H1 (cell line): Measurements from ENCODE around the gene TTYH2. TPM values are rescaled to one million over a fixed set of nuclear protein-coding genes. Genes with fewer than 3 reads are reported as not detected.

Experiments
- CTCF ChIA-PET: fragments of 300-600 bp; sonication (Branson Sonifier 250); formaldehyde crosslinking; loops from one replicate; lab custom pipeline; 2021; ENCODE audit not compliant: partially characterized antibody; lab: Charles Lee
- POLR2A ChIA-PET: fragments of 300-600 bp; sonication (Branson Sonifier 250); formaldehyde crosslinking; loops from one replicate; lab custom pipeline; 2021; ENCODE audit warnings: inconsistent platforms; ENCODE audit not compliant: partially characterized antibody; lab: Charles Lee
- DNase-seq, 2 experiments: peaks; one replicate each; pipeline versions ENCODE4 v3.0.0 to v3.0.0-alpha.2; 2010 to 2022; ENCODE audit warnings: low spot score in 2 of 2, low read depth in 1 of 2, mixed read lengths in 1 of 2
- FAIRE-seq: peaks from 2 replicates; lab custom pipeline; 2011; peaks lifted over from hg19 to GRCh38; lab: Jason Lieb, UNC
- H2AFZ ChIP-seq: 2 replicates; pipeline ENCODE4 v1.8.1; 2012; ENCODE audit warnings: low read length, inconsistent platforms
- H2AK5ac ChIP-seq: 2 replicates; pipeline ENCODE4 v1.6.1; 2013; ENCODE audit warnings: low read depth, low read length
- H2BK120ac ChIP-seq: replicated peaks from 2 replicates; pipeline ENCODE3; 2013; ENCODE audit warnings: low read depth, low read length, inconsistent platforms
- H2BK12ac ChIP-seq: 2 replicates; pipeline ENCODE4 v1.6.1; 2013; ENCODE audit warnings: low read depth, low read length
- H2BK15ac ChIP-seq: 2 replicates; pipeline ENCODE4 v1.6.1; 2013; ENCODE audit warnings: low read length
- H2BK20ac ChIP-seq: 2 replicates; pipeline ENCODE4 v1.6.1; 2013; ENCODE audit warnings: low read length
- H2BK5ac ChIP-seq: 2 replicates; pipeline ENCODE4 v1.6.1; 2013; ENCODE audit warnings: low read depth, low read length
- H3K14ac ChIP-seq: 2 replicates; pipeline ENCODE4 v1.6.1; 2013; ENCODE audit warnings: inconsistent platforms; ENCODE audit not compliant: insufficient read length
- H3K18ac ChIP-seq: 2 replicates; pipeline ENCODE4 v1.6.1; 2013; ENCODE audit warnings: low read length; ENCODE audit errors: extremely low read depth
- H3K23ac ChIP-seq: 2 replicates; pipeline ENCODE4 v1.6.1; 2013; ENCODE audit warnings: inconsistent platforms; ENCODE audit not compliant: insufficient read length
- H3K23me2 ChIP-seq: 2 replicates; pipeline ENCODE4 v1.6.1; 2013; ENCODE audit warnings: low read depth, low read length
- H3K27ac ChIP-seq: 2 replicates; pipeline ENCODE4 v1.6.1; 2011; ENCODE audit warnings: low read depth, low read length, inconsistent platforms
- H3K27me3 ChIP-seq, 4 experiments: replicated peaks in 1 of 4; 1 replicate in 1 of 4; 2 replicates in 3 of 4; pipeline versions ENCODE4 v1.6.1 to v1.8.1; 2011 to 2013; ENCODE audit warnings: low read length in 3 of 4, mild to moderate bottlenecking in 3 of 4, inconsistent platforms in 2 of 4, mixed read lengths in 2 of 4, moderate library complexity in 1 of 4; ENCODE audit not compliant: control insufficient read depth in 3 of 4, insufficient read depth in 3 of 4; ENCODE audit errors: extremely low read depth in 1 of 4
- H3K36me3 ChIP-seq, 4 experiments: 2 replicates each; pipeline versions ENCODE4 v1.6.1 to v1.8.1; 2011 to 2013; ENCODE audit warnings: mild to moderate bottlenecking in 4 of 4, low read length in 3 of 4, moderate library complexity in 2 of 4, control low read depth in 1 of 4, inconsistent platforms in 1 of 4; ENCODE audit not compliant: insufficient read depth in 4 of 4, control insufficient read depth in 2 of 4
- H3K4ac ChIP-seq: replicated peaks from 2 replicates; pipeline ENCODE3; 2013; ENCODE audit warnings: low read length, low read depth, mixed read lengths, inconsistent platforms; ENCODE audit not compliant: insufficient read length
- H3K4me1 ChIP-seq, 4 experiments: replicated peaks in 1 of 4; 1 replicate in 1 of 4; 2 replicates in 3 of 4; pipeline versions ENCODE4 v1.6.1 to v1.8.1; 2011 to 2013; ENCODE audit warnings: low read length in 3 of 4, inconsistent platforms in 2 of 4, mixed read lengths in 1 of 4; ENCODE audit not compliant: insufficient read depth in 4 of 4, control insufficient read depth in 3 of 4
- H3K4me2 ChIP-seq, 2 experiments: 2 replicates each; pipeline versions ENCODE4 v1.6.1 to v1.8.1; 2011 to 2013; ENCODE audit warnings: low read depth in 2 of 2, low read length in 2 of 2, control low read depth in 1 of 2, inconsistent platforms in 1 of 2, mild to moderate bottlenecking in 1 of 2; ENCODE audit not compliant: insufficient read depth in 1 of 2
- H3K4me3 ChIP-seq, 4 experiments: fragments of 200-600, 300-600 bp in 1 of 4; sonication (generic), shearing (Covaris generic), sonication (Bioruptor Twin) in 1 of 4; 2 replicates each; pipeline versions ENCODE4 v1.5.1 to v1.8.1; 2011 to 2016; ENCODE audit warnings: low read length in 4 of 4, low read depth in 3 of 4, control low read depth in 2 of 4, inconsistent platforms in 2 of 4, mild to moderate bottlenecking in 2 of 4, mixed read lengths in 1 of 4, moderate library complexity in 1 of 4; ENCODE audit not compliant: insufficient read depth in 2 of 4; ENCODE audit errors: extremely low read depth in 1 of 4
- H3K56ac ChIP-seq: replicated peaks from 2 replicates; pipeline ENCODE3; 2013; ENCODE audit warnings: low read depth, mild to moderate bottlenecking, mixed read lengths, low read length, inconsistent platforms; ENCODE audit not compliant: insufficient read length
- H3K79me1 ChIP-seq: 2 replicates; pipeline ENCODE4 v1.6.1; 2013; ENCODE audit warnings: low read depth, low read length, control low read depth
- H3K79me2 ChIP-seq, 2 experiments: 2 replicates each; pipeline versions ENCODE4 v1.6.1 to v1.8.1; 2012 to 2013; ENCODE audit warnings: low read length in 2 of 2, mild to moderate bottlenecking in 2 of 2, inconsistent platforms in 1 of 2; ENCODE audit not compliant: insufficient read depth in 2 of 2, control insufficient read depth in 1 of 2
- H3K9ac ChIP-seq, 4 experiments: replicated peaks in 1 of 4; 1 replicate in 1 of 4; 2 replicates in 3 of 4; pipeline versions ENCODE4 v1.6.1 to v1.8.1; 2011 to 2013; ENCODE audit warnings: low read depth in 3 of 4, low read length in 3 of 4, control low read depth in 2 of 4, mild to moderate bottlenecking in 2 of 4, moderate library complexity in 2 of 4, inconsistent platforms in 1 of 4; ENCODE audit errors: extremely low read depth in 1 of 4
- H3K9me3 ChIP-seq, 2 experiments: 2 replicates each; pipeline versions ENCODE4 v1.6.1 to v1.8.1; 2012 to 2013; ENCODE audit warnings: mild to moderate bottlenecking in 2 of 2, moderate library complexity in 2 of 2, control low read depth in 1 of 2, inconsistent platforms in 1 of 2, low read depth in 1 of 2, low read length in 1 of 2, mixed read lengths in 1 of 2; ENCODE audit not compliant: insufficient read depth in 2 of 2
- H4K20me1 ChIP-seq, 2 experiments: replicated peaks in 1 of 2; 2 replicates each; pipeline versions ENCODE3 to v1.8.1; 2011 to 2013; ENCODE audit warnings: inconsistent platforms in 2 of 2, low read length in 2 of 2, mild to moderate bottlenecking in 1 of 2; ENCODE audit not compliant: insufficient read depth in 2 of 2, control insufficient read depth in 1 of 2
- H4K5ac ChIP-seq: 2 replicates; pipeline ENCODE4 v1.6.1; 2013; ENCODE audit warnings: low read length, low read depth, mixed read lengths, inconsistent platforms; ENCODE audit not compliant: insufficient read length
- H4K8ac ChIP-seq: 2 replicates; pipeline ENCODE4 v1.8.0; 2013; ENCODE audit warnings: mild to moderate bottlenecking, moderate library complexity, low read length, inconsistent platforms; ENCODE audit not compliant: insufficient read depth; ENCODE audit errors: extremely low read depth
- H4K91ac ChIP-seq: replicated peaks from 2 replicates; pipeline ENCODE3; 2013; ENCODE audit warnings: low read length, mixed read lengths, inconsistent platforms; ENCODE audit not compliant: insufficient read length
- BACH1 ChIP-seq: IDR thresholded peaks from 2 replicates; pipeline ENCODE4 v1.6.1; 2012; ENCODE audit warnings: low read length, improper control_type of control experiment
- CBX8 ChIP-seq: fragments of 300-800, 300-1000 bp; sonication (generic); IDR thresholded peaks from 2 replicates; pipeline ENCODE4 v1.7.1; 2016; ENCODE audit warnings: low read depth, low read length, borderline replicate concordance
- CHD2 ChIP-seq: IDR thresholded peaks from 2 replicates; pipeline ENCODE4 v1.6.1; 2012; ENCODE audit warnings: low read length, improper control_type of control experiment
- CREB1 ChIP-seq: IDR thresholded peaks from 2 replicates; pipeline ENCODE4 v1.6.1; 2012; ENCODE audit warnings: inconsistent platforms
- KDM1A ChIP-seq: fragments of 200-600, 300-600 bp; sonication (generic); IDR thresholded peaks from 2 replicates; pipeline ENCODE4 v1.7.1; 2016; ENCODE audit warnings: mild to moderate bottlenecking, low read length, borderline replicate concordance
- KDM5A ChIP-seq: fragments of 200-600 bp; IDR thresholded peaks from 2 replicates; pipeline ENCODE4 v1.7.1; 2012; ENCODE audit warnings: mild to moderate bottlenecking, low read length, inconsistent platforms, mixed read lengths
- MAX ChIP-seq: IDR thresholded peaks from 2 replicates; pipeline ENCODE4 v1.6.1; 2012; ENCODE audit warnings: inconsistent platforms
- RBBP5 ChIP-seq: IDR thresholded peaks from 2 replicates; pipeline ENCODE4 v1.7.1; 2012; ENCODE audit warnings: low read depth, mild to moderate bottlenecking, inconsistent platforms, low read length, moderate library complexity, borderline replicate concordance
- SRF ChIP-seq: IDR thresholded peaks from 2 replicates; pipeline ENCODE4 v1.6.1; 2011; ENCODE audit warnings: mild to moderate bottlenecking, low read depth, low read length, moderate library complexity
- TAF7 ChIP-seq: optimal IDR thresholded peaks from 2 replicates; pipeline ENCODE3; 2011; ENCODE audit warnings: low read depth, mild to moderate bottlenecking, inconsistent platforms, low read length, moderate library complexity, borderline replicate concordance
- WGBS, 2 experiments: shearing (Covaris generic) in 1 of 2; methylation state at CpG; one replicate each; pipeline versions ENCODE4 v1.1.6 to v1.1.7; 2013 to 2015; ENCODE audit warnings: low lambda C conversion rate in 2 of 2, mixed read lengths in 2 of 2, inconsistent platforms in 1 of 2, low coverage in 1 of 2, missing lambda C conversion rate in 1 of 2; ENCODE audit not compliant: insufficient replicate concordance in 2 of 2, insufficient coverage in 1 of 2, insufficient read length in 1 of 2; ENCODE audit errors: extremely low coverage in 1 of 2, missing lambda C conversion rate in 1 of 2; 5-methylcytosine and 5-hydroxymethylcytosine counted together
- polyA plus RNA-seq, 7 experiments: library from polyadenylated mRNA; depleted of rRNA in 3 of 7; stranded (reverse) in 5 of 7; unstranded in 2 of 7; fragments of >200 nt in 5 of 7; fragments of 200-250 nt in 2 of 7; gene quantifications; 1 replicate in 5 of 7; 2 replicates in 1 of 7; 4 replicates in 1 of 7; pipeline versions ENCODE4 v1.2.1 to v1.2.3, GENCODE V29; 2011 to 2013; ENCODE audit warnings: missing spikeins in 2 of 7, mixed read lengths in 2 of 7
- total RNA-seq: library from RNA; stranded (reverse); fragmentation: NEBNext Ultra II Directional; extraction: Animal tissue kit (Norgen Biotek cat#: 25700); gene quantifications from 2 replicates; pipeline ENCODE4 v1.2.1, GENCODE V29; 2021

TTYH2 gene
- total and polyA plus RNA-seq, 2 of the 8 experiments (the other 6 are each of a cell fraction or from before 2014, with no cell fraction given) = 3.2 to 9.2 TPM

DNA sequence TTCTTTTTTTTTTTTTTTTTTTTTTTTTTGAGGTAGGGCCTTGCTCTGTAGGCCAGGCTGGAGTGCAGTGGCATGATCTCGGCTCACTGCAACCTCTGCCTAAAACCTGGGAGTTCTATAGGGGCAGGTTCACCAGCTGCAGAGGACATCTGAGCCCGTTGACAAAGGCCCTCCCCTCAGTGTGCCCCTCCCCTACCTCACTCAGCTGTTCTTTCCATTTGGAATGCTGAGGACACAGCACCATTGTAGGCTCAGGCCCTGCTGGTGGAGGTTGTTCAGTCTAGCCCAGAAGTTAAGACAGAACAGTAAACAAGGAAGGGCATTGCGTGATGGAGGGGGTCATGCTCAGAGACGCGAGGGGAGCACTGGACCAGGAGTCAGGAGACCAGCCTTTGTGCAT is 90.8 kb downstream of the TTYH2 start:
- Histone ChIP-seq H4K5ac (no peak overlapping the region), H3K79me2 (no peaks in the 10 kb centered on the region), H2BK120ac (no peak overlapping the region), H3K27me3 (no peaks in the 10 kb centered on the region), H3K9me3 (no peaks in the 10 kb centered on the region), H2BK5ac (no peak overlapping the region), H3K4ac (no peak overlapping the region), H3K27ac (no peak overlapping the region), H3K4me3 (no peak overlapping the region), H2BK12ac (no peak overlapping the region), H2BK20ac (no peak overlapping the region), H4K20me1 (no peaks in the 10 kb centered on the region), H3K79me1 (no peaks in the 10 kb centered on the region), H3K36me3 (no peaks in the 10 kb centered on the region), H4K91ac (no peak overlapping the region), H3K23me2 (no peaks in the 10 kb centered on the region), H2AFZ (no peak overlapping the region), H2BK15ac (no peak overlapping the region), H3K56ac (no peak overlapping the region), H4K8ac (no peak overlapping the region), H3K14ac (no peak overlapping the region), H3K18ac (no peak overlapping the region), H3K4me1 (no peaks in the 10 kb centered on the region), H3K9ac (no peak overlapping the region), H2AK5ac (no peak overlapping the region), H3K23ac (no peak overlapping the region), H3K4me2 (no peak overlapping the region)
- ChIA-PET POLR2A (no interaction called here), CTCF (interaction anchor here (1.0 to 6.6 kb wide), 11 partner anchors 12 to 64 kb away, joined by 3 to 81 read pairs (median 8); partner anchors contain the start of genes BTBD17 and GPR142)
- DNase-seq (no peak), FAIRE-seq (no peak)
- WGBS, 2 experiments = 85% methylated on average over 3 of the region's 5 CpGs; no CpG with 5 or more reads in 1 of the 2 experiments
- TF ChIP-seq RBBP5 (no peak), KDM1A (no peak), KDM5A (no peak), TAF7 (no peak), CREB1 (no peak), CHD2 (no peak), CBX8 (no peak), MAX (no peak), BACH1 (no peak), SRF (no peak)
